Skeletal muscle satellite cell (primary cell): ENCODE measurements around the gene RELB.
"Not testable (repeated sequence)": the region's sequence is repeated elsewhere in the genome, so short reads cannot be mapped to it uniquely, and the experiment has no call there.

Experiments
- H3K27me3 ChIP-seq: 2 replicates; pipeline ENCODE4 v1.7.0; 2013; ENCODE audit warnings: low read length; ENCODE audit not compliant: control insufficient read depth, insufficient read depth
- H3K36me3 ChIP-seq: 2 replicates; pipeline ENCODE4 v1.7.0; 2013; ENCODE audit warnings: mild to moderate bottlenecking, control low read depth, low read length; ENCODE audit not compliant: insufficient read depth
- H3K4me1 ChIP-seq: 2 replicates; pipeline ENCODE4 v1.7.0; 2013; ENCODE audit warnings: low read length; ENCODE audit not compliant: control insufficient read depth, insufficient read depth
- H3K4me2 ChIP-seq: 2 replicates; pipeline ENCODE4 v1.7.0; 2013; ENCODE audit warnings: mild to moderate bottlenecking, low read length
- H3K4me3 ChIP-seq: 2 replicates; pipeline ENCODE4 v1.7.0; 2013; ENCODE audit warnings: low read length
- H3K9ac ChIP-seq: 2 replicates; pipeline ENCODE4 v1.7.0; 2013; ENCODE audit warnings: mild to moderate bottlenecking, low read depth, low read length, moderate library complexity
- H3K9me3 ChIP-seq: replicated peaks from 2 replicates; pipeline ENCODE4 v1.7.0; 2013; ENCODE audit warnings: mild to moderate bottlenecking, control low read depth, low read length

The RELB gene

DNA sequence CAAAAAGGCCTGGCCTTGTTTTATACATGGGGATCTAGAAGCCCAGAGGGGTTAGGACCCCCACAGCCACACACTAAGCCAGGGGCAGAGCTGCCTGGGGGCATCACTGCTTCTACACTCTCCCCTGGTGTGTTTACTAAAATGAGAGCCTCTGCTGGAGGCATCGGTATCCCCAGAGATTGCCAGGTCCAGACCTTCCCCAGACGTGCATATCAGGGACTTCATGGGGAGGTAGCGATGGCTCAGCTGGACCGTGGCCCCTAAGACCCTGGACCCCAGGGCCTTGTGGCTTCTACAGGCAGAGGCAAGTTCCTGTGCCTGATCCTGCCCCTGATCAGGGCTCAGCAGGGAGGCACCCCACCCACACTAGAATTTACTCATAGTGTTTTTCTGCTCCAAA lies 32.6 kb upstream of the RELB start:
- Histone ChIP-seq H3K4me2 (no peak overlapping the region), H3K9ac (no peak overlapping the region), H3K27me3 (no peaks in the 10 kb centered on the region)

GRCh38 chr19:44969437-44969836 lies 31.8 kb upstream of the RELB start:
- Histone ChIP-seq H3K4me2 (no peak overlapping the region), H3K36me3 (peaks cover 38% of the 10 kb centered on the region), H3K27me3 (no peaks in the 10 kb centered on the region), H3K9ac (no peak overlapping the region), H3K9me3 (no peaks in the 10 kb centered on the region), H3K4me3 (no peak overlapping the region), H3K4me1 (no peaks in the 10 kb centered on the region)

More for the DNA sequence above, 32.6 kb upstream of the RELB start:
- Histone ChIP-seq H3K36me3 (peaks cover 32% of the 10 kb centered on the region), H3K9me3 (no peaks in the 10 kb centered on the region), H3K4me3 (no peak overlapping the region), H3K4me1 (no peaks in the 10 kb centered on the region)

DNA sequence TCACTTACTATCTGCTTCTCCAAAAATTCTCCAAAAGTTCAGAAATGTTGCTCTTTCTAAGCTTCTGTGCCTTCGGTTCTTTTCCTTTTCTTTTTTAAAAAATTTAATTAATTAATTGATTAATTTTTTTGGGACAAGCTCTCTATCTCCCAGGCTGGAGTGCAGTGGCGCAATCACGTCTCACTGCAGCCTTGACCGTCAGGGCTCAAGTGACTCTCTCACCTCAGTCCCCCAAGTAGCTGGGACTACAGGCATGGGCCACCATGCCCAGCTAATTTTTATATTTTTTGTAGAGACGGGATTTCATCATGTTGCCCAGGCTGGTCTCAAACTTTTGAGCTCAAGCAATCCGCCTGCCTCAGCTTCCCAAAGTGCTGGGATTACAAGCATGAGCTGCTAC lies 29.8 kb upstream of the RELB start:
- H3K4me2 ChIP-seq, H3K4me3 ChIP-seq, H3K9ac ChIP-seq, H3K27me3 ChIP-seq, H3K4me1 ChIP-seq, H3K9me3 ChIP-seq: not testable (repeated sequence)
- peaks cover 50% of the 10 kb centered on the region for H3K36me3 ChIP-seq

GRCh38 chr19:44972802-44973201 lies 28.5 kb upstream of the RELB start:
- H3K9ac ChIP-seq = no peak overlapping the region
- no peak overlapping the region for H3K4me2 ChIP-seq
- no peaks in the 10 kb centered on the region for H3K4me1 ChIP-seq
- H3K4me3 ChIP-seq = no peak overlapping the region
- H3K36me3 ChIP-seq = peaks cover 59% of the 10 kb centered on the region
- no peaks in the 10 kb centered on the region for H3K27me3 ChIP-seq
- no peaks in the 10 kb centered on the region for H3K9me3 ChIP-seq

- Histone ChIP-seq H3K4me2 (no peak overlapping the region), H3K4me3 (no peak overlapping the region), H3K36me3 (peaks cover 59% of the 10 kb centered on the region), H3K9me3 (no peaks in the 10 kb centered on the region), H3K27me3 (no peaks in the 10 kb centered on the region), H3K9ac (no peak overlapping the region), H3K4me1 (no peaks in the 10 kb centered on the region)
Observed at GRCh38 chr19:44973982-44974735, 27.1 kb upstream of the RELB start.

- Histone ChIP-seq H3K9ac (no peak overlapping the region), H3K36me3 (peaks cover 66% of the 10 kb centered on the region), H3K4me2 (no peak overlapping the region), H3K27me3 (no peaks in the 10 kb centered on the region), H3K9me3 (no peaks in the 10 kb centered on the region), H3K4me3 (no peak overlapping the region), H3K4me1 (no peaks in the 10 kb centered on the region)
Observed at GRCh38 chr19:44974857-44975256, 26.4 kb upstream of the RELB start.

- no peaks in the 10 kb centered on the region for H3K4me1 ChIP-seq
- H3K27me3 ChIP-seq = no peaks in the 10 kb centered on the region
- no peaks in the 10 kb centered on the region for H3K9me3 ChIP-seq
- no peak overlapping the region for H3K9ac ChIP-seq
- peaks cover 68% of the 10 kb centered on the region for H3K36me3 ChIP-seq
- H3K4me2 ChIP-seq = no peak overlapping the region
- no peak overlapping the region for H3K4me3 ChIP-seq
Observed at GRCh38 chr19:44975444-44975843, 25.8 kb upstream of the RELB start.

- Histone ChIP-seq H3K4me2 (no peak overlapping the region), H3K9ac (no peak overlapping the region), H3K4me1 (no peaks in the 10 kb centered on the region), H3K36me3 (peaks cover 50% of the 10 kb centered on the region), H3K4me3 (no peak overlapping the region), H3K27me3 (no peaks in the 10 kb centered on the region), H3K9me3 (no peaks in the 10 kb centered on the region)
Observed at GRCh38 chr19:44984005-44984404, 17.3 kb upstream of the RELB start.

DNA sequence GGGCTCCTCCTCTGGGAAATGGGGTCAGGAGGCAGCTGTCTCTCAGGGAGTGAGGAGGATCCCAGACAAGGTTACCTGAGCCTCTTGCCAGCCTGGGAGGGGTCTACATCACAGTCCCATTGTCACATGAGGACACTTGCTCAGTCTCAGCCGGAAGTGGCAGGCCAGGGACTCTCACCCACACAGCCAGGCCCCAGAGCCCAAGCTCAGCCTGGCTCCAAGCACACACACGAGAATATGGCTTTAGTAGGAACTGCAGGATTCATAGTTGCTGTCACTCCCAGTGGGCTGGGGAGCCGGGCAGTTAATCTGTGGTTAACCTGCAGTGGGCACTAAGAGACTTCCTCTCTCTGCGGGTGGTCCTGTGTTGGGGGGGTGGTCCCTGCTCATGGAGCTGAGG lies 15.8 kb upstream of the RELB start:
- Histone ChIP-seq H3K27me3 (no peaks in the 10 kb centered on the region), H3K4me2 (no peak overlapping the region), H3K9me3 (no peaks in the 10 kb centered on the region), H3K9ac (no peak overlapping the region), H3K36me3 (peaks cover 50% of the 10 kb centered on the region), H3K4me3 (no peak overlapping the region), H3K4me1 (no peaks in the 10 kb centered on the region)

DNA sequence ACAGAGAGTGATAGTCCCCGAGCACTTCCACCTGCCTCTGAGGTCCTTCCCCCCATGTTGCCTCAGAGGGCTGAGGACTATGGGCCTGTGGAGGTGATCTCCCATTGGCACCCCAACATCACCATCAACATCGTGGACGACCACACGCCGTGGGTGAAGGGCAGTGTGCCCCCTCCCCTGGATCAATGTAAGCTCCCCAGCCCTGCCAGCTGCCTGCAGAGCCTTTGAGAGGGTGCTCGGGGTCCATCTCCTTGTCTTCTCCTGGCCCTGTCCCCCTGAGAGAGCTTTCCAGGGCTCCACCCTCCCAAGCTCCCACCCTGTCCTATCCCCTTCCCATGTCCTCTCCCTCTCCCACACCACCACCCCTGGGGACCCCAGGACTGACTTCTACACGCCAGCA lies 14.9 kb upstream of the RELB start:
- Histone ChIP-seq H3K9ac (no peak overlapping the region), H3K4me2 (no peak overlapping the region), H3K36me3 (peaks cover 60% of the 10 kb centered on the region), H3K4me1 (no peaks in the 10 kb centered on the region), H3K27me3 (no peaks in the 10 kb centered on the region), H3K9me3 (no peaks in the 10 kb centered on the region), H3K4me3 (no peak overlapping the region)

DNA sequence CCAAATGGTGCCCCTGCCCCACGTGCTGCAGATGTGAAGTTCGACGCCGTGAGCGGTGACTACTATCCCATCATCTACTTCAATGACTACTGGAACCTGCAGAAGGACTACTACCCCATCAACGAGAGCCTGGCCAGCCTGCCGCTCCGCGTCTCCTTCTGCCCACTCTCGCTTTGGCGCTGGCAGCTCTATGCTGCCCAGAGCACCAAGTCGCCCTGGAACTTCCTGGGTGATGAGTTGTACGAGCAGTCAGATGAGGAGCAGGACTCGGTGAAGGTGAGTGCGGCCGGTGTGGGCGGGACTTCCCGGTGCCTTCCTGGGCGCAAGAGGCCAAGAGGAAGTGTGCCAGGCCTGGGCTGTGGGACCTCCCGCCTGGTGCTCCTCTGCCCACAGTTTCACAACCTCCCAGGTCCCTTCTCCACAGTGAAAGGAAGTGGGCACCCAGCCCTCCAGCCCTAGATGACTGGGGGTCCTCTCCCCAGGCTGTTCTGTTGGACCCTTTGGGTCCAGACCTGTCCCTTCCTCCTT lies 14.1 kb upstream of the RELB start:
- Histone ChIP-seq H3K4me3 (no peak overlapping the region), H3K4me1 (no peaks in the 10 kb centered on the region), H3K4me2 (no peak overlapping the region), H3K9ac (no peak overlapping the region), H3K36me3 (peaks cover 62% of the 10 kb centered on the region), H3K27me3 (no peaks in the 10 kb centered on the region), H3K9me3 (no peaks in the 10 kb centered on the region)

DNA sequence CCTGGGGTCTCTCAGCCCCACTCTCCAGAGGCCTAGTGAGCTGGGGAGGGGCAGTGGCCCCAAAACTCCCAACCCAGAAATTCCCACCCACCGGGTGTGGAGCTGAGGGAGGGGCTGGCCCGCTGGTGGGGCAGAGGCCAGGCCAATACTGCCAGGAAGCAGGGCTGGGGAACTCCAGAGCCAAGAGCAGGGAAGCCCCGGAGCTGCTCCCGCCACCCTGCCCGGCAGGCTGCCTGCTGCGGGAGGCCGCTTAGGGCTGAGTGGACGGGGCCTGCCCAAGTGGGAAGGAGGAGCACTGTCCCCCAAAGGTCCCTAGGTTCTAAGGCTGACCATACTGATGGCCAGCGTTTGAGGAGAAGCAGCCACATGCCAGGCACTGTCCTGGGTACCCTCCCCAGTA lies 13.0 kb upstream of the RELB start:
- H3K4me3 ChIP-seq = no peak overlapping the region
- peaks cover 61% of the 10 kb centered on the region for H3K36me3 ChIP-seq
- no peaks in the 10 kb centered on the region for H3K9me3 ChIP-seq
- H3K4me1 ChIP-seq = no peaks in the 10 kb centered on the region
- H3K27me3 ChIP-seq = no peaks in the 10 kb centered on the region
- no peak overlapping the region for H3K4me2 ChIP-seq
- no peak overlapping the region for H3K9ac ChIP-seq
